ENCODE data around the gene LRMDA.

DNA sequence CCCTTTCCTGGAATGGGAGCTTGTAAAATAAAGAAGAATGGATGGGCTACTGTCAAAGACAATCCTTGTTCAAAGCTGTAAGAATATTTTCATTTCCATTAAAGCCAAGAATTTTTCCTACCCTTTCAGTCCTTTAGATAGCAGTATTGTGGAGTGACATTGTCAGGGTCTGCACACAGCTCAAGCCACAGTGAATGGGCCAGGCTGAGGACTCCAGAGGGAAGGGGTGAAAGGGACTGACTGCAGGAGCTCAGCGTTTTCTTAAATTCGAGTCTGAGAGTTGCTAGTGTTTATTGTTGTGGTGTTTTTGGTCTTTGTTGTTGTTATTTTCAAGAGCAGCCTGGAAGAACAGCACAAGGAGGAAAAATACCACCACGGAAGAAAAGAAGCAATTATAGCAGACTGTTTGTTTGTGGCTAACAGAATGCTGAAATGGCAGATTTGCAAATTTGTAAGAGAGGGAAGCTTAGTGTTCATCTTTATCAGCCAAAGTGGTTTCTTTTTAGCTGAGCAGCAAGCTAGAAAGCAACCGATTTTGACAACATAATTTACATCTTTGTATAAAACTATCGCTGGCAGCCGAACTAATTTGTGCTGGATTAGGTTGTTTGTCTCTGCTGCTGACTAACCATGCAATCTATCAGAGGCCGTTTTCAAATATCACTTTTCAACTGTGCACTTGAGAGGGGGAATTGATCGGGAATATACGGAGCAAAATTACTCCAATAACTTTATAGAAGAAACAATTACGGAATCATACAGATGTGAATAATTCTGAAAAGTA, 192.1 kb downstream of the LRMDA start:
- TF ChIP-seq, protein P1, sequence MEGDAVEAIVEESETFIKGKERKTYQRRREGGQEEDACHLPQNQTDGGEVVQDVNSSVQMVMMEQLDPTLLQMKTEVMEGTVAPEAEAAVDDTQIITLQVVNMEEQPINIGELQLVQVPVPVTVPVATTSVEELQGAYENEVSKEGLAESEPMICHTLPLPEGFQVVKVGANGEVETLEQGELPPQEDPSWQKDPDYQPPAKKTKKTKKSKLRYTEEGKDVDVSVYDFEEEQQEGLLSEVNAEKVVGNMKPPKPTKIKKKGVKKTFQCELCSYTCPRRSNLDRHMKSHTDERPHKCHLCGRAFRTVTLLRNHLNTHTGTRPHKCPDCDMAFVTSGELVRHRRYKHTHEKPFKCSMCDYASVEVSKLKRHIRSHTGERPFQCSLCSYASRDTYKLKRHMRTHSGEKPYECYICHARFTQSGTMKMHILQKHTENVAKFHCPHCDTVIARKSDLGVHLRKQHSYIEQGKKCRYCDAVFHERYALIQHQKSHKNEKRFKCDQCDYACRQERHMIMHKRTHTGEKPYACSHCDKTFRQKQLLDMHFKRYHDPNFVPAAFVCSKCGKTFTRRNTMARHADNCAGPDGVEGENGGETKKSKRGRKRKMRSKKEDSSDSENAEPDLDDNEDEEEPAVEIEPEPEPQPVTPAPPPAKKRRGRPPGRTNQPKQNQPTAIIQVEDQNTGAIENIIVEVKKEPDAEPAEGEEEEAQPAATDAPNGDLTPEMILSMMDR (IDR thresholded peaks at IDR 0.05): no peak
- TF ChIP-seq POLR2A (IDR thresholded peaks at IDR 0.05): no peak
